ENCODE data around the gene OLIG1.

OLIG1 gene

GRCh38 chr21:33111577-33111976, 41.6 kb downstream of the OLIG1 start:
- Histone ChIP-seq H3K27me3 (ENCODE audit: insufficient read depth, poor library complexity, severe bottlenecking) (no peaks in the 10 kb centered on the region), H3K4me3 (replicated peaks; ENCODE audit: insufficient read depth, low read length) (no peak overlapping the region), H3K27ac (replicated peaks) (no peak overlapping the region)
- no peak for TF ChIP-seq REST (IDR thresholded peaks at IDR 0.05; ENCODE audit: insufficient replicate concordance, low read depth)
- TF ChIP-seq POLR2AphosphoS5 (IDR thresholded peaks at IDR 0.05; ENCODE audit: low read depth), result no peak
- no peak for TF ChIP-seq GABPA (IDR thresholded peaks at IDR 0.05; ENCODE audit: low read depth)
- TF ChIP-seq CTCF (IDR thresholded peaks at IDR 0.05; ENCODE audit: insufficient read depth, low read length), result no peak
- no peak for TF ChIP-seq SPI1 (IDR thresholded peaks at IDR 0.05; ENCODE audit: borderline replicate concordance, low read depth)
- no peak for DNase-seq (ENCODE audit: low read depth in 1 of 2, low spot score in 1 of 2)

GRCh38 chr21:33112151-33112550, 42.2 kb downstream of the OLIG1 start:
- H3K4me3 ChIP-seq (replicated peaks; ENCODE audit: insufficient read depth, low read length), result no peak overlapping the region
- no peak overlapping the region for H3K27ac ChIP-seq (replicated peaks)
- TF ChIP-seq POLR2AphosphoS5 (IDR thresholded peaks at IDR 0.05; ENCODE audit: low read depth) (no peak), REST (IDR thresholded peaks at IDR 0.05; ENCODE audit: insufficient replicate concordance, low read depth) (no peak), CTCF (IDR thresholded peaks at IDR 0.05; ENCODE audit: insufficient read depth, low read length) (no peak)
- no peaks in the 10 kb centered on the region for H3K27me3 ChIP-seq (ENCODE audit: insufficient read depth, poor library complexity, severe bottlenecking)
- DNase-seq (ENCODE audit: low read depth in 1 of 2, low spot score in 1 of 2), result no peak

- Histone ChIP-seq H3K27ac (replicated peaks) (no peak overlapping the region), H3K4me3 (replicated peaks; ENCODE audit: insufficient read depth, low read length) (no peak overlapping the region), H3K27me3 (ENCODE audit: insufficient read depth, poor library complexity, severe bottlenecking) (no peaks in the 10 kb centered on the region)
- no peak for DNase-seq (ENCODE audit: low read depth in 1 of 2, low spot score in 1 of 2)
- TF ChIP-seq POLR2AphosphoS5 (IDR thresholded peaks at IDR 0.05; ENCODE audit: low read depth), result no peak
- no peak for TF ChIP-seq CTCF (IDR thresholded peaks at IDR 0.05; ENCODE audit: insufficient read depth, low read length)
- no peak for TF ChIP-seq REST (IDR thresholded peaks at IDR 0.05; ENCODE audit: insufficient replicate concordance, low read depth)
- no peak for TF ChIP-seq GABPA (IDR thresholded peaks at IDR 0.05; ENCODE audit: low read depth)
- no peak for TF ChIP-seq SPI1 (IDR thresholded peaks at IDR 0.05; ENCODE audit: borderline replicate concordance, low read depth)
Observed at GRCh38 chr21:33112681-33113080, 42.7 kb downstream of the OLIG1 start.
